Testis (tissue), 3 donors: ENCODE data around the gene BNC1. TPM values are rescaled to one million over a fixed set of nuclear protein-coding genes. Genes with fewer than 3 reads are reported as not detected.
A peak's percentile ranks its signal among the peaks of the same experiment; 100 is the strongest.

ENCODE experiments used
- DNase-seq: peaks from one replicate; pipeline ENCODE4 v3.0.0-alpha.2; 2019
- H3K27ac ChIP-seq, 2 donors: fragments of 200-600 bp; sonication (generic); one replicate each; pipeline ENCODE4 v1.5.1; 2019
- H3K27me3 ChIP-seq: fragments of 200-600 bp; sonication (generic); one replicate; pipeline ENCODE4 v1.5.1; 2019
- H3K36me3 ChIP-seq: fragments of 200-600 bp; sonication (generic); one replicate; pipeline ENCODE4 v1.5.1; 2017; ENCODE audit warnings: low read depth; ENCODE audit errors: missing control alignments
- H3K4me1 ChIP-seq: fragments of 200-600 bp; sonication (generic); one replicate; pipeline ENCODE4 v1.5.1; 2019
- H3K4me3 ChIP-seq, 2 donors: fragments of 200-600 bp; sonication (generic); one replicate each; pipeline ENCODE4 v1.5.1; 2017 to 2019
- H3K9me3 ChIP-seq: fragments of 200-600 bp; sonication (generic); one replicate; pipeline ENCODE4 v1.5.1; 2017
- CTCF ChIP-seq, 3 experiments: fragments of 450-650 bp in 2 of 3; fragments of 200-600 bp in 1 of 3; sonication (generic) in 1 of 3; IDR thresholded peaks; one replicate each; pipeline ENCODE4 v1.5.1; 2016 to 2019; ENCODE audit warnings: antibody characterized with exemption in 3 of 3, mild to moderate bottlenecking in 2 of 3, moderate library complexity in 1 of 3
- POLR2A ChIP-seq: fragments of 450-650 bp; IDR thresholded peaks from one replicate; pipeline ENCODE4 v1.6.1; 2017; ENCODE audit warnings: antibody characterized with exemption, mild to moderate bottlenecking, moderate library complexity
- WGBS, 2 donors: methylation state at CpG; one replicate each; pipeline ENCODE4 v1.1.5; 2018; 5-methylcytosine and 5-hydroxymethylcytosine counted together
- intact Hi-C: fragments of 100-400 bp; cut with DNase I; formaldehyde crosslinking; loops from one replicate; pipeline ENCODE4 v1.15.1; 2023; ENCODE audit warnings: low total_unique reads
- polyA plus RNA-seq: library from polyadenylated mRNA; stranded (reverse); fragments of 350-450 nt; fragmentation: Illumina TruSeq; extraction: RNeasy Lipid Tissue Mini Kit (QIAGEN cat#74804); gene quantifications from one replicate; pipeline ENCODE4 v1.2.3, GENCODE V29; 2014; ENCODE audit warnings: low read depth, low replicate concordance; ENCODE audit not compliant: insufficient read depth
- total RNA-seq, 2 donors: library from RNA; depleted of rRNA; stranded (reverse); fragments of >200 nt; gene quantifications; one replicate each; pipeline ENCODE4 v1.2.3, GENCODE V29; 2016

The BNC1 gene
- total and polyA plus RNA-seq, 3 donors from 2014 or later, result 26.2 to 75.4 (median 32.7) TPM

GRCh38 chr15:83219026-83219425 lies 65.4 kb downstream of the BNC1 start:
- Histone ChIP-seq H3K36me3 (no peaks in the 10 kb centered on the region), H3K4me1 (no peaks in the 10 kb centered on the region), H3K9me3 (no peaks in the 10 kb centered on the region), H3K27me3 (no peaks in the 10 kb centered on the region), H3K27ac (no peak overlapping the region), H3K4me3 (no peak overlapping the region)
- intact Hi-C loops, result no loop called here
- DNase-seq, result no peak
- 96 to 100% methylated on average over 1 of the region's 1 CpG for WGBS, 2 donors
- TF ChIP-seq CTCF (IDR thresholded peaks at IDR 0.05), result no peak
- no peak for TF ChIP-seq POLR2A

GRCh38 chr15:83215306-83215705 lies 69.2 kb downstream of the BNC1 start:
- no peaks in the 10 kb centered on the region for H3K4me1 ChIP-seq
- H3K4me3 ChIP-seq, result no peak overlapping the region
- no peak overlapping the region for H3K27ac ChIP-seq
- H3K9me3 ChIP-seq, result no peaks in the 10 kb centered on the region
- no peak for TF ChIP-seq CTCF (IDR thresholded peaks at IDR 0.05)
- TF ChIP-seq POLR2A, result no peak
- H3K36me3 ChIP-seq, result no peaks in the 10 kb centered on the region
- WGBS, 2 donors, result 98 to 100% methylated on average over 2 of the region's 2 CpGs
- no peaks in the 10 kb centered on the region for H3K27me3 ChIP-seq
- DNase-seq, result no peak
- intact Hi-C loops, result no loop called here

- no peak for DNase-seq
- intact Hi-C loops, result no loop called here
- Histone ChIP-seq H3K36me3 (no peaks in the 10 kb centered on the region), H3K27ac (no peak overlapping the region), H3K27me3 (no peaks in the 10 kb centered on the region), H3K4me3 (no peak overlapping the region), H3K9me3 (no peaks in the 10 kb centered on the region), H3K4me1 (no peaks in the 10 kb centered on the region)
- 58 to 60% methylated on average over 3 of the region's 3 CpGs for WGBS, 2 donors
- no peak for TF ChIP-seq CTCF (IDR thresholded peaks at IDR 0.05)
- TF ChIP-seq POLR2A, result no peak
Measured at GRCh38 chr15:83210619-83211018, 73.8 kb downstream of the BNC1 start.

- Histone ChIP-seq H3K27me3 (no peaks in the 10 kb centered on the region), H3K4me1 (peaks cover 9% of the 10 kb centered on the region), H3K4me3 (no peak overlapping the region), H3K27ac (no peak overlapping the region), H3K36me3 (no peaks in the 10 kb centered on the region), H3K9me3 (no peaks in the 10 kb centered on the region)
- no peak for DNase-seq
- intact Hi-C loops, result no loop called here
- TF ChIP-seq POLR2A, result no peak
- no peak for TF ChIP-seq CTCF (IDR thresholded peaks at IDR 0.05)
- WGBS, 2 donors, result 78 to 79% methylated on average over 5 of the region's 5 CpGs
Measured at GRCh38 chr15:83209333-83209732, 75.1 kb downstream of the BNC1 start.

- Histone ChIP-seq H3K27me3 (no peaks in the 10 kb centered on the region), H3K9me3 (no peaks in the 10 kb centered on the region), H3K4me1 (peaks cover 12% of the 10 kb centered on the region), H3K27ac (peak overlapping the region; percentile 91 to 97), H3K36me3 (no peaks in the 10 kb centered on the region), H3K4me3 (peak overlapping the region; percentile 83 to 96)
- WGBS, 2 donors, result 6 to 8% methylated on average over 9 to 11 of the region's 11 CpGs
- intact Hi-C loops, result no loop called here
- DNase-seq, result no peak
- TF ChIP-seq CTCF (IDR thresholded peaks at IDR 0.05), result no peak
- no peak for TF ChIP-seq POLR2A
Measured at GRCh38 chr15:83208367-83208661, 76.2 kb downstream of the BNC1 start.
